Measurements from ENCODE around the gene HRCT1.

DNA sequence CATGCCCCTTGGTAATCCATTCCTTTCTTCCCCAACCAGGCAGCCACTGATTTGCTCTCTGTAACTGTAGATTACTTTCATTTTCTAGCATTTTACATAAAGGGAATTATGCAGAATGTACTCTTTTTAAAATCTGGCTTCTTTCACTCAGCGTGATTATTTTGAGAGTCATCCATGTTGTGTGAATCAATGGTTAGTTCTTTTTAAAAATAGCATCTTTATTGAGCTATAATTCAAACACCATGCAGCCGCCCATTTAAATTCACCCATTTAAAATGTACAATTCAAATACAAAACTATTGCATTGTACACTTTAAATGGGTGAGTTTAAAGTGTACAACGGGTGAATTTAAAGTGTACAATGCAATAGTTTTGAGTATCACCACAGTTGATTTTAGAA lies 33.5 kb upstream of the HRCT1 start:
- TF ChIP-seq, protein P1, sequence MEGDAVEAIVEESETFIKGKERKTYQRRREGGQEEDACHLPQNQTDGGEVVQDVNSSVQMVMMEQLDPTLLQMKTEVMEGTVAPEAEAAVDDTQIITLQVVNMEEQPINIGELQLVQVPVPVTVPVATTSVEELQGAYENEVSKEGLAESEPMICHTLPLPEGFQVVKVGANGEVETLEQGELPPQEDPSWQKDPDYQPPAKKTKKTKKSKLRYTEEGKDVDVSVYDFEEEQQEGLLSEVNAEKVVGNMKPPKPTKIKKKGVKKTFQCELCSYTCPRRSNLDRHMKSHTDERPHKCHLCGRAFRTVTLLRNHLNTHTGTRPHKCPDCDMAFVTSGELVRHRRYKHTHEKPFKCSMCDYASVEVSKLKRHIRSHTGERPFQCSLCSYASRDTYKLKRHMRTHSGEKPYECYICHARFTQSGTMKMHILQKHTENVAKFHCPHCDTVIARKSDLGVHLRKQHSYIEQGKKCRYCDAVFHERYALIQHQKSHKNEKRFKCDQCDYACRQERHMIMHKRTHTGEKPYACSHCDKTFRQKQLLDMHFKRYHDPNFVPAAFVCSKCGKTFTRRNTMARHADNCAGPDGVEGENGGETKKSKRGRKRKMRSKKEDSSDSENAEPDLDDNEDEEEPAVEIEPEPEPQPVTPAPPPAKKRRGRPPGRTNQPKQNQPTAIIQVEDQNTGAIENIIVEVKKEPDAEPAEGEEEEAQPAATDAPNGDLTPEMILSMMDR (IDR thresholded peaks at IDR 0.05), result no peak
- no peak for TF ChIP-seq POLR2A (IDR thresholded peaks at IDR 0.05)
